Activated CD4-positive, CD25-positive, alpha-beta regulatory T cell (primary cell): ENCODE results near the gene NEK6.
A peak's percentile ranks its signal among the peaks of the same experiment; 100 is the strongest.

Experiments used
- DNase-seq, 4 experiments: peaks; one replicate each; lab custom pipeline; 2025; lab: John Stamatoyannopoulos, UW

Gene NEK6

DNA sequence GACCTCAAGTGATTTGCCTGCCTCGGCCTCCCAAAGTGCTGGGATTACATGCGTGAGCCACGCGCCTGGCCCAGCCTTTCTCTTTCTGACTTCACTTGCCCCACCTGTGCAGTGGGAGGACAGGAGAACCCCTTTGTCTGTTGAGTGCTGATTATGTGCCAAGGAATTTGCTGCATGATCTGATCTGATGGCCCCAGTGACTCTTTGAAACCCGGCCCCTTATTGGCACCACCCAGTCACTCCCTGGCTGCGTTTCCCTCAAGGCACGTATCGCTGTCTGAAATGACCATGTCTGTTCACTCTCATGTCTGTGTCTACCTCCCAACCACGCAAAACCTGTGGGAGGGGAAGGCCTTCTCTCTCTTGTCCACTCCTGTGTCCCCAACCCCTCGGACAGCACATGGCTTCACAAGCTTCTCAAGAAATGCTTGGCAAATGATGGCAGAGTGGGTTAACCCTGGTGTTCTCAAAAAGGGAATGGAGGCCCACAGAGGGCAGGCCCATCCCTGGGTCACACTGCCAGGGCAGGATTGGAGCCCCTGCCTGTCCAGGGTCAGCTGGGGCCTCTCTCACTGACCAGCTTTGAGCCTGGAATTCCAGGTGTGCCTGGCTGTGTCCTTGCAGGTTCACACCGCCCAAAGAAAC, 21.9 kb downstream of the NEK6 start:
- no peak for DNase-seq

GRCh38 chr9:124280176-124280691, 22.5 kb downstream of the NEK6 start:
- no peak for DNase-seq

GRCh38 chr9:124281931-124282371, 24.2 kb downstream of the NEK6 start:
- DNase-seq, result no peak

DNA sequence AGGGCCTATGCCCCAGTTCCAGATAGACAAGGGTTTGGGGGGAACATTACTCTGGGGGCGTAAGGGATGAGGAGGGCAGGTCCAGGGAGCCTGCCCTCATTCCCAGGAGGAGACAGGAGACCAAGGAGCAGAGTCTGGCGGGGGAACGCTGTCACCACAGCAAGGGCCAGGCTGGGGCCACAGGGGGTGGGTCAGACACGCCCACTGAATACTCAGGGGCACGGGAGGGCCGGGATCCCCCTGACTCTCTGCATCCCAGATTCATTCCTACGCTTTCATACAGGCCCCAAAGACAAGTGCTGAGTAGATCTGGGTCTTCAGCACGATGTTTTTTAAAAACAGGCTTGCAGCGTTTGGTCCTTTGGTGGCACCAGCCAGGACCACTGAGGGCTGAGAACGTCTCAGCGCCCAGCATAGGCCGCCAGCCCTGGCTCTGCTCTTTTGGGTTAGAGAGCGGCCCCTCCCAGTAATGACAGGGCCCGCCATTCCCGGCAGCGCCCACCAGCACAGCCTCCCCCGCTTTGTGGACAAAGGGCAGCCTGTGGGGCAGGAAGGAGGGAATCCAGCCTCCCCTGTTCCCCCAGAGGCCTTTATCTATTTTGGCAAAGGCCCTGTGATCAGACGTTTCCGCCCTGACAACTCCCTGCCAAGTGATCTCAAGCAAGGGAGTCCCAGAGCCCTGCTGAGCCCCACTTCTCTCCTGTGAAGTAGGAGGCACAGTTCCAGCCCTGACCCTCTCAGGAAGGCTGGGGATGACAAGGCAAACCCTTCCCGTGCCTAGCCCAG, 24.9 kb downstream of the NEK6 start:
- DNase-seq, result no peak

GRCh38 chr9:124283228-124283814, 25.6 kb downstream of the NEK6 start:
- no peak for DNase-seq

GRCh38 chr9:124284237-124284831, 26.6 kb downstream of the NEK6 start:
- DNase-seq, result no peak

GRCh38 chr9:124284940-124285441, 27.2 kb downstream of the NEK6 start:
- no peak for DNase-seq

- no peak for DNase-seq
These were observed 27.7 kb downstream of the NEK6 start for GRCh38 chr9:124285490-124285889.

DNA sequence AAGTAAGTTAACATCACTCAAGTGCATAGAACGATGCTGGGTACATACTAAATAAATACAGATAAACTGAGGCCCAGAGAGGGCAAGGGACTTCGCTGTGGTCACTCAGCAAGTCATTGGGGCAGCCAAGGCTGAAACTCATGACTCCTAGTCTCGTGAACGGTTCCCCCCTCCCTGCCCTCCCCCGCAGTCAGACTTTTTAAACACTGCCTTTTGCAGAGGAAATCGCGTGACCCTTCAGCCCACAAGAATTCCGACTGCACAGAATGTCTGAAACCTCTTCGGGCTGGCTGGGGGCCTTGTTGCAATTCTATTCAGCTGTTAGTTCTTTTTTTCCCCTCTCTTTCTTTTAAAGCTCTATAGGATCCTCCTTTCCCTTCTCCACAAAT, 28.1 kb downstream of the NEK6 start:
- peak in 2 of 4 experiments; percentile 7 to 22 for DNase-seq

DNA sequence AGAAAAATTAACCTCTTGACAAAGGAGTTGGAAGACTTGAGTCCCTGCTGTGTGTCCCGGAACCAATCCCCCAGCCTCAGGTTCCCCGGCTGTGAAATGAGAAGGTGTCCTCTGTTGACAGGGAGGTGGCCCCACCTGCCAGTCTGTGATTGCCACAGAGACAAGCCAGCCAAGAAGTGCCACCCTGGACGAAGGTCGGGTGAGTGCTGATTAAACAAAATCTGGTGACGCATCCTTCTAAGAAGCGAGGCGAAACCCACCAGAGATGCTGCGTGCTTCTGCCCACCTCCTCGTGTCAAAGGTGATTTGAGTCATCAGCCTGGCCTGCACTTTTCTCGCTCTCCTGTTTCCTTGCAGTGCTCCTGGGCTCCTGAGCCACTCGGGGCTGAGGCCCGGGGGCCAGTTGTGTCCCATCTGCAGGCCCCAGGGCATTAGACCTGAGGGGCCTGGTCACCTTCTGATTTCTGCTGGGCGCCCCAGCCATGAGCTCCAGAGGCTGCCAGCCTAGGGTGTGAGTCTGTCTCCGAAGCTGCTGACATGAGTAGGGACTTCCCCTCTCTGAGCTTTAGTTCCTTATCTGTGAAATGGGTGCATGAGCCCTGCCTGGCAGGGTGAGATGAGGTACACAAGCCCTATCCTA, 28.7 kb downstream of the NEK6 start:
- DNase-seq, result peak in 3 of 4 experiments; percentile 18 to 30 (median 29)

DNA sequence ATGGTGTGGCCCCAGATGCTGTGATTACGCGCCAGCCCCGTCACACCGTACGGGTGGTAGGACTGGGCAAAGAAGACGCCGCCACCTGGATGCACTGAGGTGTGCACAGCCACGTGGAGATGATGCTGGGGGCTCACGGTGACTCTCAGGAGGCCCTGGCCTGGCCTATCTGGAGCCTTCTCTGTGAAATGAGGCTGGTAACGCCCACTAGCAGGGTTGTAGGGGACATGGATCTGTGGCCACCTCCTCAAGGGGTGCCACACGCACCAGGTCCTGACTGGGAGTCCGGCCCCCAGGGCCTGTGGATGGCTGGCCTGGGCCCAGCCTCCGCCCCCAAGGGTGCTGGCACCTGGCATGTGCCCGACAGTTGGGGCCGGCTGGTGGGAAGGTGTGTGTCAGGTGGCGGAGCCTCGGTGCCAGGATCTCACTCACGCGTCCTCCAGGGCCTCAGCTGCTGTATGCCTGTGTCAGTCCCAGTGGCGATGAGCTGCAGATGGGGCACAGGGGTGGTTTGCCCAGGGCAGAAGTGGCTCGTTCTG, 32.4 kb downstream of the NEK6 start:
- no peak for DNase-seq

DNA sequence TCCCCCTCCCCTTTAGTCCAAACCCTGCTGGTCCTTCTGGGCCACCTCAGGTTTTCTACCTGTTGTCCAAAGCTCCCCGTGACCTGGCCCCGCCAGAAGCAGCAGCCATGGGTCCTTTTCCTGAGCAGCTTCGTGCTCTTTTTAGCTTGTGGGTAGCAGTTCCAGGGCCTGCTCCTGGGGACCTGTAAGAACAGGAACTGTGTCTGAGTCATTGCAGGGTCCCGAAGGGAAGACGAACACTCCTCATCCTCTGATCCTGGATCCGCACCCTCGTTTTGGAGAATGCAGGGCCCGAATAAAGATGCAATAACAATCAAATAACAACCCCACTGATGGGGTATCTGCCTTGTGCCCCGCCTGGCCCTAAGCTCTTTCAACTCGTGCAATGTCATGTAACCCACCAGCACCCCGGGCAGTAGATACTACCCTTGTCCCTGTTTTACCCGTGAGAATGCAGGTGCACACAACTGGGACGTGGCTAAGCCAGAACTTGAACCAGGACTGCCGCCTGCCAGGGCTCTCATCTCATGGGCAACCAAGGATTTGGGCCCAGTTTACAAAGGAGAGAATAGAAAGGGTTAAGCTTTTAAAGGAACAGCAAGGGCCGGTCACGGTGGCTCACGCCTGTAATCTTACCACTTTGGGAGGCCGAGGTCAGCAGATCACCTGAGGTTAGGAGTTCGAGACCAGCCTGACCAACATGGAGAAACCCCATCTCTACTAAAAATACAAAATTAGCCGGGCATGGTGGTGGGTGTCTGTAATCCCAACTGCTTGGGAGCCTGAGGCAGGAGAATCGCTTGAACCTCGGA, 33.2 kb downstream of the NEK6 start:
- DNase-seq, result no peak

DNA sequence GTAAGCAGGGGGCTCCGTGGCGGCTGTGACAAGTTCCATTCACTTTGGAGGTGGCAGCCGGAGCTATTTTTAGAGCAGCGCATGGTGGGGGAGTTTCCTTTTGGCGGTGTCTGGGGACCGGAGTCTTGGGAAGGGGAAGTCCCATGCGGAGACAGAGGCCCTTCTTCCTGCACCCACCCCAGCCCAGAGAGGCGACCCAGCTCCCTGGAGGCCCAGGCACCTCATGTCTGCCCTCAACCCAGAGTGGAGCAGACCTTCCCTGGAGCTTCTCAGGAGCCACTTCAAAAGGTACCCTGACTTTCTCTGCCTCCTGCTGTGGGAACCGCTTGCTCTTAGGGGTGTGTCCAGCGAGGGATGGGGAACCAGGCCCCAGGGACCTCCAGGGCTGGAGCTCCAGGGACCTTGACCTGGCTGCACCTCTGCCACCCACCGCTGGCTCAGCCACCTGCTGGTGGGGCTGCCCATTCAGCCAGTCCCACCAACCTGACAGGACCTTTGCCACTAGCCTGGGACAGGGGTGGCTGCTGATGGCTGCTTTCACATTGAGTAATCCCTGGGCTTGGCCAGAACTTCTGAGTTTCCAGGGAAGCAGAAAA, 34.1 kb downstream of the NEK6 start:
- peak in 1 of 4 experiments; percentile 8 for DNase-seq

DNA sequence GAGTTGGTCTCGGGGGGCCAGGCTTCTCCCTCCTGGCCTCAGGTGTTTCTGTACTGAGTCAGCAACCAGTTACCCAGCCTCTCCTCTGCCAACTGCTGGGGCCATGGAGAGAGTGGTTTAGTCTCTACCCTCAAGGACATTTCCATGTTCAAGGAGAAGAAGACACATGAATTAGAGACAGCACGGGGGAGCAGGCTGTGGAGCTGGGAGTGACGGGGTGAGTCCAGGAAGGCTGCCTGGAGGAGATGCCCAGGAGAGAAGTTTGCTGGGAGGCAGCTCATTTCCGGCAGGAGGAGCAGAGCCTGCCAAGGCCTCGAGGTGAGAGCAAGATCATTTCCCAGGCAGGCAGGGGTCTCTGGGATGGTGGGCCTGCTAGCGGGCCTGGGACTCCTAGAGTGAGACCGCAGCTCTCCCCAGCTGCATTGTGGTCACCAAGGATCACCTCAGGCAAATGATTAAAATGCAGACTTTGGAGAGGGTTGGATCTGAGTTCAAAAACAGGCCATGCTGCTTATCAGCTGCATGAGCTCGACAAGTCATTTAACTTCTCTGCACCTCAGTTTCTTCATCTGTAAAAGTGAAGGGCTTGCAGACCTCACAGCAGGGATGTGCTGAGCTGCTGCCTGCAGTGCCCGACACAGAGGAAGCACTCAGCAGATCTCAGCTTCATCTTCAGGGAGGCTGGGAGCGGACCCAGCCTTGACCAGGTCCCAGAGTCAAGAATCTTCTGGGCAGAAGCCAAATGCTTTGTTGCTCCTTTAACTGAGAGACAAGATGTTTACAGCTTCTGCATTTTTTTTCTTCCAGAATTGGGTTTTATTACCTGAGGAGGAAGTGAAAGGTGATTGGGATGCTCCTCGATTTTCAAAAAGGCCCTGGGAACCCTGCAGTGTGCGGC, 35.2 kb downstream of the NEK6 start:
- DNase-seq, result no peak

DNA sequence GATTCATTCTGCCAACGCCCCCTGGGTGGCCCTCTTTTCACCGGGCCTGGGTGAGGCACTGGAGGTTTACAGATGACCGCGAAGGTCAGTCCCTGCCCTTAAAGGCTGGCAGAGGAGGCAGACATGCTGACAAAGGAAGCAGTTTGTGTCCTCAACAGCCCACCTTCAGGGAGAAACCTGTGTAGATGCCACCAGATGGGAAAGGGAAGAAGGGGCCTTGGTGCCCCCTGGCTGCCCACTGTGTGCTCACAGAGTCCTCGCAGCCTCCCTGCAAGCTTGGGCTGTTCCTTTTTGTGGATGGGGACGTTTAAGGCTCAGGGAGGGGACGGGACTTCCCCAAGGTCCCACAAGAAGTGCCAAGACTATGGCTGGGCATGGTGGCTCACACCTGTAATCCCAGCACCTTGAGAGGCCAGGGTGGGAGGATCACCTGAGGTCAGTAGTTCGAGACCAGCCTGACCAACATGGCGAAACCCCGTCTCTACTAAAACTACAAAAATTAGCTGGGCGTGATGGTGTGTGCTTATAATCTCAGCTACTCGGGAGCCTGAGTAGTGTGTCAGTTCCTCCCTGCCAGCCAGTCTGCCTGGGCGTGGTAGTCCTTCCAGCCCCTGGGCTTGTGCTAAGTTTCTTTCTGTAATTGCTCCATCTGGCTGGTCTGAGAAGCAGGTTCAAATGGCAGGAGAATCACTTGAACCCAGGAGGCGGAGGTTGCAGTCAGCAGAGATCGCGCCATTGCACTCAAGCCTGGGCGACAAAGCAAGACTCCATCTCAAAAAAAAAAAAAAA, 36.2 kb downstream of the NEK6 start:
- DNase-seq, result no peak

DNA sequence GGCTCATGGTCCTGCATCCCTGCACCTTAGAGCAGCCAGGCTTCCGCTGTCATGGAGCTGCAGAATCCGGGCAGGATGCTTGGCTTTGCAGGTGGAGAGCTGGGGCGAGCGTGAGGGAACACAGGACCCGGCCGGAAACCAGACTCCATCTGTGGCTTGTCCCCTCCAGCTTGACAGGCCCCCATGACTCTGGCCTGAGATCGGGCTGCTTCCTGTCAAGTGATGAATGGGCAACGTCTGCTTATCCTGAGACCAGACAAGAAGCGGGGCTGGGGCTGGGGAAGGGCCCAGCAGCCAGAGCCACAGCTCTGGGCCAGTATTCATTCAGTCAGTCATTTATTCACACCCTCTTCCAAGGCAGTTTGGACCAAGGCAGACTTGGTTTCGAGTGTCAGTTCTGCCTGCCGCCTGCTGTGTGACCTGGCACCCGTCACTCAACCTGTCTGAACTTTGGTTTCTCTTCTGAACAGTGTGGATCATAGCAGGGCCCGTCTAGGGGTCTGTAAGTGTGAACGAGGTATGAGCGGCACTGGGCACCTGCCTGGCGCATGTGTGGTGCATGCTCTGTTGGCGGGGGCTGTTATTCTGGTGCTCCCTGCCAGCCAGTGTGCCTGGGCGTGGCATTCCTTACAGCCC, 37.5 kb downstream of the NEK6 start:
- no peak for DNase-seq

DNA sequence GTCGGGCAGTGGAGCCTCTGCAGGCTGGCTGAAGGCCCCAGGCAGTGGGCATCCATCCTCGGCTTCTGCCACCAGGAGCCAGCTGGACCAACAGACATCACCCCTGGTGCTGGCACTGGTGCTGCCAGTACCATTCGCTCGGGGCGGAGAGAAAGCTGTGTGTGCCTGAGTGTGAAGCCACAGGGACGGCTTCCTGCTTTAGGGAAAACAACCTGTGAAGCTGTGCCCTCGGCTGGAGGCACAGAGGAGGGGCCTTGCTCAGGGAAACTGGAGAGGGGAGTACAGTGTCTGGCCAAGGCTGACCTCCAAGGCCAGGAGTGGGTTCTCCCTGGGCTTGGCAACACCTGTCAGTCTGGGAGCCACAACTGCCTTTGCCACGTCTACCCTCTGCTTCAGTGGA, 38.3 kb downstream of the NEK6 start:
- no peak for DNase-seq
